ENCODE measurements around the gene CLCN7.
A peak's percentile ranks its signal among the peaks of the same experiment; 100 is the strongest.

Gene CLCN7

DNA sequence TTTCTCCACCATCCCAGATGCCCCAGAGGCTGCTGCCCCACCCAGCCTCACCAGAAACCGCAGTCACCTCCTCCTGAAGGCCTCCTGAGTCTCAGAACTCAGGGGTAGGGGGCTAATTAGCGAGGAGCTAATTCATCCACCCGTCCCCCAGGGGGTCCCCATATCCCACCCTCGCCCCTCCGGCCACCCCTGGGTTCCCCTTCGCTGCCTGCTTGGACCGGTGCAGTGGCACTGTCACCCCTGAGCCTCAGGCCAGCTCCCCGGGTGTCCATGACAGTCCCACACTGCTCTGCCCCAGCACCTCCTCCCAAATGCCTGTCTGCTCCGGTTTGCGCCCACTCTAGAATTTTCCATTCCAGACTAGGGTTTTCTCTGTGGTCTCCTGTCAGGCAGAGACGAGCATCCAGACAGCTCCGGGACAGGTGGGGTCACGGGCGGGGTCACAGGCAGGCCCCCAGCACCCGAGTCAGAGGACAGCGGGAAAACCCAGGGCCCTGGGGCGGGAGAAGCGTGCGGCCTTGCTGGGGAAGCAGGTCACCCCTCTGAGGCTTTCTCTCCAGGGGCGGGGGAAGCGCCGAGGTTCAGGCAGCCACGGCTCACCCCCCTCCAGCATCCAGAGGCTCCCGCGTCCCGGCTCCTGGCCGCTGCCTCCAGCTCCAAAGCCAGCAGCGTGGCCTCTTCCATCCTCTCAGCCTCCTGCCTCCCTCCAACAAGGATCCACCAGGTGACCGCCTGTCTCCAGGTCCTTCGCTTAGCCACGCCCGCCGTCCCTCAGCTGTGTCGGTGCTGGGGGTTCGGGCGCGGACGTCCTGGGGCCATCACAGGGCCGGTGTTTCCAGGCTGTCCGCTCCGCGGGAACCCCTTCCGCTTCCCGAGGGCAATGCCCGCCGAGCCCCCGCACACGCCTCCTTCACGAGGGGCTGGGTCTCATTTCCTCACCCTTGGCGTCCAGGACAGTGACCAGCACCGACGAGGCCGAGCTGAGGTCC, 47.1 kb downstream of the CLCN7 start:
- DNase-seq, result no peak

DNA sequence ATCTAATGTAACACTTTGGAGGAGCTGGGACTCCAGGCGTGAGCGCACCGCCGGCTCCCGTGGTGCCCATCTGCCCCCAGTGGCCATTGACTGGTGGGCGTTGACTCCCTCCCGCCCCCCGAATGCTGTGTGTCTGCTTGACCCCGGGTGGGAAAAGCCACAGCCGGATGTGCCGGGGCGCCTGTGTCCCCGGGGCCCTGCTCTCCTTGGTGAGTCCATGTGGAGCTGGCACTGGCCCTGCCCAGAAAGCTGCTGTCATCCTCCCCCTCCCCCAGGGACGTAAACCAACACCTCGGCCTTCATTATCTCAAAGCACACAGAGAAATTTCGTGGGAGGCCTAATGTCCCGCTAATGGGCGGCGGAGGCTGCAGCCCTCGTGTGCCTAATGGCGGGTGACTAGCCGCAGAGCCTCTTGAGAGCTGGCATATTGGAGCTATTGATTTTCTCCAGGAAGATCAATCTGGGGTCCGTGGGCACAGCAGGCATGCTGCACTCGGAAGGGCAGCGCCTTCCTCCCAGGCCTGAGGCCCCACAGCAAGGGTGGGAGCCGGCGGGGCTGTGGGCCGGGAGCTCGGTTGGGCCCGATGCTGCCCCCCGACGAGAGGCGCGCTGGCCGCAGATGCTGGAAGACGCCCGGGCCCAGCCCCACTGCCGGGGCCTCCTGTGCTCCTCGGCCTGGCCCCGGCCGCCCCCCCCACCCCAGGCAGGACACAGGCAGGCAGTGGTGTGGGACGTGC, 47.9 kb downstream of the CLCN7 start:
- no peak for DNase-seq

DNA sequence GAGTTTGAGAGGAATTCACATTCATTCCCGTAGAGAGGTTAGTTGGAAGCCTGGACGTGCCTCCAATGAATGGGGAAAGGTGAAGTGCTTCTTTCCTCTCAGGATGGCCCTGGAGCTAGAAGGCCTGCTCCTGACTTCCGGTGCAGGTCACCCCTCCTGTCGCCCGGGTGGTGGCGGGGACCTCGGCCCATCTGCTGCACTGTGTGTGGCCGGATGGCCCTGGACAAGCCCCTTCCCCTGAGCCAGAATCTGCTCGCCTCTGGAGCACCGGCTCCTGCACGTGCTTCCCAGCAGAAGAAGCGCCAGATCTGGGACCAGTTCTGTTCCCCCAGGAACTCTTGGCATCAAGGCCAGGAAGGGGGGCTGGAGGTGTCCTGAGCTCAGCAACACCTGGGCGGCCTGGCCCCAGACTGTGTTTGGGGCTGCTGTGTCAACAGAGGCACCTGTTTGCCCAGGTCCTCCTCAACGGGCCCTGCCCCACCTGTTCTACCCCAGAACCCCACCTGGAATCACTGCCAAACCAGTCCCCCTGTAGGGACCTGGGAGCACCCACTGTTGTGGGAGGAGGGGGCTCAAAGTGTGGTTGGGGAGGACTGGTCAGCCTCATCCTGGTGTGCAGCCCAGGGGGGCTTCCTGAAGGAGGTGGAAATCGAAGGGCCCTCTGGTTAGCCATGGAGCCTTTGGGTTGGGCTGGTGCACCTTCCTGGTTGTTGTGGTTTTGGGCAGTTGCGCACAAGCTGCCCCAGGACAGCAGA, 49.0 kb downstream of the CLCN7 start:
- no peak for DNase-seq

DNA sequence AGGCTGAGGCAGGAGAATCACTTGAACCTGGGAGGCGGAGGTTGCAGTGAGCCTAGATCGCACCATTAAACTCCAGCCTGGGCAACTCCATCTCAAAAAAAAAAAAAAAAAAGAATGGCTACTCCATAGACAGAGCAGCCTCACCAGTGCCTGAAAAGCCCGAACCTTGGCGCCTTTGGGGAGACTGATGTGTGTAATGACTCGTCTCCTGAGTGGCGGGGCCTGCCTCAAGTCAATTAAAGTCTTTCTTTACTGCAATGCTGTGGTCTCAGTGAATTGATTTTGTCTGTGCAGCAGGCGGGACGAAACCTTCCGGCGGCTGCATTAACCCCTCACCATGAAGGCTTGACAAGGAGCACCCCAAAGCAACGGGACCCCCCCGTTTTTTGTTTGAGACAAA, 50.8 kb downstream of the CLCN7 start:
- no peak for DNase-seq

DNA sequence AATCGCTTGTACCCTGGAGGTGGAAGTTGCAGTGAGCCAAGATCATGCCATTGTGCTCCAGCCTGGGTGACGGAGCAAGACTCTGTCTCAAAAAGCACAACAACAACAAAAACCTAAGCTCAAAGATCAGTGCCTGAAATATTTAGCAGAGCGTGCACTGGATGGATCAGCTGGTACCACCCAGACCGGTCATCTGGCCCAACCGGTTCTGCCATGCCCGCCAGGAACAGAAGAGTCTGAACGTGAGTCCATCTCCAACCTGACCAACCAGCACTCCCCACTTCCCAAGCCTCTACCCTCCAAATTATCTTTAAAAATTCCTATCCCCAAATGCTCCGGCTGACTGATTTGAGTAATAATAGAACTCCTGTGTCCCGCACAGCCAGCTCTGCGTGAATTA, 52.8 kb downstream of the CLCN7 start:
- DNase-seq, result no peak

DNA sequence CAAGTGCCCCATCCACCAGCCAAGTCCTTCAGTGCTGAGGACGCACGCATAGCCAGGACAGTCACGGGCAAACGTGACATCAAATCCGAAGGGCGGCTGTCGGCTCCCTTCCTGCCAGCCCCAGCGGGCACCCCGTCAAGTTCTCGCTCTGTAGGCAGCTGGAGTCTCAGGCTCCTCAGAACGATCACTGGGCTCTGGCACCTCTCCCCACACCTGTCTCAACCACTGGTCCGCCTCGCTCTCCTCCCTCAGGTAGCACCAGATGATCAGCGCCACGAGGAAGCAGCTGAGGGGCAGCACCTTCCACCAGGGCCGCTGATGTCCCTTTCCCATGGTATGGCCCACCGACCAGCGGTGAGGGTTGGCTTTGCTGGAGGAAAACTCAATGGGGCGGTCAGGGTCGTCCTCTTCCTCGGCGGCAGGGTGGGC, 54.7 kb downstream of the CLCN7 start:
- no peak for DNase-seq

DNA sequence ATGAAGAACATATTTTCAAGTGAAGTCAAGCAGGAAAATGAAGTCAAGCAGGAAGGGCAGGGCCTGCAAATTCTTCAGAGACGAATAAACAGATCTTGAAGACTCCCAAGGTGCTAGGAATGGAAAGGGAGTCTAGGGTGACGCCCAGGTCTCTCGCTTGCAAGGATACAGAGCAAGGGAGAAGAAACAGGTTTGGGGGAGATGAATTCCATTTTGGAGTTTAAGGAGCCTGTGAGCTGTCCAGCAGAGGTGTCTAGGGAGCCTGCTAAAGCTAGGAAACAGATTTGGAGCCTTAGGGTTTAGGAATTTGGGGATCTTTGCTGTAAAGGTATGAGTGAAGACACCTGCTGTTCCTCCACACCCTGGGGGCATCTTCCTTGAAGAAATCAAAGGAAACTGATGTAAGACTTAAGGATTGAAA, 58.3 kb downstream of the CLCN7 start:
- no peak for DNase-seq

DNA sequence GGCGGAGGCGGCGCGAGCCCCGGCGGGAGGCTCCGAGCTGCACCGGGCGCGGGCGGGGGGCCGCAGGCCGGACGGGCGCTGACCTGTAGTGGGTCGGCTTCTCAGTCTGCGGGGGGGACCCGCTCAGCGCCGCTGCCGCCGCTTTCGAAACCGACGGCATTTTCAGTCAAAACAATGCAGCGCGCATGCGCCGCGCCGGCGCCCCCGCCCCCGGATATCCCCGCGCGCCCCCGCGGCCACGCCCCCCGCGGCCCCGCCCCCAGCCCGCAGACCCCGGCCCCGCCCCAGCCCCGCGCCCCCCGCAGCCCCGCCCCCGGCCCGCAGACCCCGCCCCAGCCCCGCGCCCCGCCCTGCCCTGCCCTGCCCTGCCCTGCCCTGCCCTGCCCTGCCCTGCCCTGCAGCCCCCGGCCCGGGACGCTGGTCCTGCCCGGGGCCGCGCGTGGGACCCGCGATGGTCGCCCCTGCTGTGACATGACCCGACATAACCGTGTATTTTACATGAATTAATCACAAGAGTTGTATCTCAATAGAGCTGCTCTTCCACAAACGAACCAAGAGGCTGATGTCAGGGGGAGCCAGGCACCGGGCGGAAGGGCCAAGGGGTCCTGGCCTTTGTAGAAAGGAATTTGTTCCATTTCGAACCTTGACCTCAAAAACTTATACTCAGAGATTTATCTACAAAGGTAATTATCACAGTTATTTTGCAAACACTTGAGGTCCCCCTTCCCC, 60.1 kb downstream of the CLCN7 start, which contains the start of gene UNKL:
Gene UNKL (minus strand): TSS at position 173 of the 729 bp plus-strand sequence. CDS start 13 bp downstream, at position 160.
- DNase-seq, result peak; percentile 92

DNA sequence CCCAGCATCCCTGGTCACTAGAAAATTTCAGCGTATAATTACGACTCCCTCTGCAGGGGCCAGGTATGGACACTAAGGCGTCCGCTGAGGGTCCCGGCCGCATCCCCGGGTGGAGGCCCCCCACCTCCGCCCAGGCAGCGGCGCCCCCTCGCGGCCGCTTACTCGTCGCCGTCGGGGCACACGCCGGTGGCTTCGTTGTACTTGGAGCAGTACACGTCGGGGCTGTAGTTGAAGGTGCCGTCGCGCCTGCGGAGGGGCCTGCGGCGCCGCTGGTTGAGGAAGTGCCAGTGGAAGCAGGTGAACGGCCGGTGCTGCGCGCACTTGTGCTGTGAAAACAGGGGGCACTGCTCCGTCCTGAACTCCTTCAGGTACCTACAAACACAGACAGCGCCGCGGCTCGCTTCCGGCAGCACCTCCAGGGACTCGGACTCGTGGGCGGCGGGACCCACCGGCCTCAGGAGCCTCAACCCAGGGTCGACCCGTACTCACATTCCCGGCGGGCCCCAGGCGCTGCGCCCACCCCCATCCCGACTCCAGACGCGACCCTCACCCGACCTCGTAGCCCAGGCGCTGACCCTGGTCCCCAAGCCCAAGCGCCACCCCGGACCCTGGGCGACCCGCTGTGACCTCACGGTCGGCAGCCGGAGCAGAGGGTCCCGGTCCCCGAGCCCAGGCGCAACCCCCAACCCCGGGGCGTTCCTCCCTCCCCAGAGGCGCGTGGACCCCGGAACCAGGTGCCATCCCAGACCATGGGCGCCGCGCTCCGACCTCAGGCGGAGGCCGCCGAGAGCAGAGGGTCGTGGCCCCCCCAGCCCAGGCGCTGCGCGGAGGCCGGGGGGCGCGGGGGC, 60.9 kb downstream of the CLCN7 start:
- peak; percentile 66 for DNase-seq

DNA sequence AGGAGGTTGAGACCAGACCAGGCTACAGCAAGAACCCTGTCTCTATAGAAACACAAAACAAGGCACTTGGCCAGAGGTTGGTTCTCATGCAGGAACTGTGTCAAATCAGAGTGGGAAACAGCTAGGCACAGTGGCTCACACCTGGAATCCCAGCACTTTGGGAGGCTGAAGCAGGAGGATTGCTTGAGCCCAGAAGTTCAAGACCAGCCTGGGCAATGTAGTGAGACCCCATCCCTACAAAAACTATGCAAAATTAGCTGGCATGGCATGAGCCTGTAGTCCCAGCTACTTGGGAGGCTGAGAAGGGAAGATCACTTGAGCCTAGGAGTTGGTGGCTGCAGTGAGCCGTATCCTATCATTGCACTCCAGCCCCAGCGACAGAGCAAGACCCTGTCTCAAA, 62.0 kb downstream of the CLCN7 start:
- no peak for DNase-seq

DNA sequence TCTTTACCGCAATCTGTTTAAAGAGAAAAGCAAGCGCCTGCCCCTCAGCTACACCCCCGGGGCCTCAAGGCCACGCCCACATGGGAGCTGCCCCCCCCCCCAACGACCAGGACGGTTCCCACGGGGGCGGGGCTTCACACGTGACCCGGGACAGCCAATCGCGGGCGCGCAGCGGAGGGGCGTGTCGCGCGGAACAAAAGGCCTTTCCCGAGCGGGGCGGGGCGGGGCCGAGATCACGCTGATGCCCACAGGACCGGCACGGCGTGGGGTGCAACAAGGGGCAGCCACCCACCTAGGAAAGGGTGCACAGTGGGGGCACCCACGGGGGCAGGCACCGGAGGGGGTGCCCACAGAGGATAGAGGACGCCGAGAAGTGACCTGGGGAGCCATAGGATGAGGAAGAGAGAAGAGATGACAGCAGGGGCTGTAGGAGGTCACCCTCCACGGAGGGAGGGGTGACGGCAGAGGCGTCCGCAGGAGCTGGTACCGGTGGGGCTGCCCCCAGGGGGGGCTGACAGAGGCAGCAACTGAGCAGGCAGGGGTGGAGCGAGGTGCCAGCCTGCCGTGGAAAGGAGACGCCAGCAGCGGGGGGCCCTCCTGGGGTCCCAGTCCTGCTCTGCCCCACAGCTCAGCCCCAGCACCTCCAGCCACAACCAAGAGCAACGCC, 66.5 kb downstream of the CLCN7 start:
- peak; percentile 97 for DNase-seq

DNA sequence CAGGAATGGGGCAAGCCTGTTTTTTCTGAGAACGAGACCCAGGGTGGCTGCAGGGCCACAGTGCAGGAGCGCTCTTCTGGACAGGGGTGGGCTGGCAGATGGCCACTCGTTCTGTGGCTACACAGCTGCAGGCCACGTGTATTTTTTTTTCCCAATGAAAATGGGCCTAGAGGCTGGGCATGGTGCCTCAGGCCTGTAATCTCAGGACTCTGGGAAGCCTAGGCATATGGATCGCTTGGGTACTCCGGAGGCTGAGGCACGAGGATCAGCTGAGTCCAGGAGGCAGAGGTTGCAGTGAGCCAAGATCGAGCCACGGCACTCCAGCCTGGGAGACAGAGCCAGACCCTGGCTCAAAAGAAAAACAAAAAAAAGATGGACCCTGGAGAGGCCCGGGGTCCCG, 67.1 kb downstream of the CLCN7 start:
- DNase-seq, result no peak

DNA sequence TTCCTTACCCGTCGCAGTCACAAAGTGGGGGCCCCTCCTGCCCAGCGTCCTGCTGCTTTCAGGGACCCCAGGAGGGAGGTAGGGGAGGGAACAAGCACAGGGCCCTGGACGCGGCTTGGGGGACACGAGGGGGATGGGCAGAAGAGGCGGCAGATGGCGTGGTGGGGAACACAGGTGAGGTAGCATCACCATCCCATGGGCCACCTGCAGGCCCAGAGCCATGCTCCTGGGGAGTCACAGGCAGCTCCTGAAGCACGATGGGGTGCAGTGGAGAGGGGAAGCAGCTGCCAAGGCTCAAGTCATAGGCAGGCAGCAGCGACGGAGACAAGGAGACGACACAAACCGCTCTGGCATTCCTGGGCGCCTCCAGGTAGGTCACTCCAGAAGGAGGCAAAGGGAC, 71.1 kb downstream of the CLCN7 start:
- no peak for DNase-seq

DNA sequence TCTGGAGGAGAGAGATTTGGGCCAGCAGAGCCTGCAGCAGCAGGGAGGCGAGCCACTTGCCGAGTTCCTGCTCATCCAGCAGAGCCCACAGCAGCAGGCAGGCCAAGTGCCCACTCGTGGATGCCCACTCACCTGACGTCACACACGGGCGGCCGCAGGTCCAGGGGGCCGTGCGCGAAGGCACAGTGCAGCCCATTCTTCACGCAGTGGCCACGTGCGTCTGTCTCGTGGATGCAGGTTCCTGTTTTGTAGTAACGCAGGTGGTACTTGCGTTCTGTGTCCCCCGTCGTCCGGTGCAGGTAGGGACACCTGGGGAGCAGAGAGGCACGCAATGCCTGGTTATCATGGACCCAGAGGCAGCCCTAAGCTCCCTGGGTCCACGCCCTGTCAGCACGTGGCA, 71.8 kb downstream of the CLCN7 start:
- no peak for DNase-seq

DNA sequence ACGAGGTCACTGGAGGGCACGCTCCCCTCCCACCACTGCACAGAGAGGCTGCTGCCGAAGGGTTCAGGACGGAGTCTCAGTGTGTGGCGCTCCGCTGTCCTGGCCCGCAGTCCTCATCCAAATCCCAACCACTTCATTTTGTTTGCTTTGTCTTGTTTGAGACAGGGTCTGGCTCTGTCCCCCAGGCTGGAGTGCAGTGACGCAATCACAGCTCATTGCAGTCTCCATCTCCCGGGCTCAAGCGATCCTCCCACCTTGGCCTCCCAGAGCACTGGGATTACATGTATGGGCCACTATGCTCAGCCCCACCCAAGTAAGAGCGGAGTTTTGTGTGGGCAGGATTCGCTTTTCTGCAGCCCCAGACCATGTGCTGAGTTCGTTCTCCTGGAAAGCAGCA, 73.1 kb downstream of the CLCN7 start:
- no peak for DNase-seq

DNA sequence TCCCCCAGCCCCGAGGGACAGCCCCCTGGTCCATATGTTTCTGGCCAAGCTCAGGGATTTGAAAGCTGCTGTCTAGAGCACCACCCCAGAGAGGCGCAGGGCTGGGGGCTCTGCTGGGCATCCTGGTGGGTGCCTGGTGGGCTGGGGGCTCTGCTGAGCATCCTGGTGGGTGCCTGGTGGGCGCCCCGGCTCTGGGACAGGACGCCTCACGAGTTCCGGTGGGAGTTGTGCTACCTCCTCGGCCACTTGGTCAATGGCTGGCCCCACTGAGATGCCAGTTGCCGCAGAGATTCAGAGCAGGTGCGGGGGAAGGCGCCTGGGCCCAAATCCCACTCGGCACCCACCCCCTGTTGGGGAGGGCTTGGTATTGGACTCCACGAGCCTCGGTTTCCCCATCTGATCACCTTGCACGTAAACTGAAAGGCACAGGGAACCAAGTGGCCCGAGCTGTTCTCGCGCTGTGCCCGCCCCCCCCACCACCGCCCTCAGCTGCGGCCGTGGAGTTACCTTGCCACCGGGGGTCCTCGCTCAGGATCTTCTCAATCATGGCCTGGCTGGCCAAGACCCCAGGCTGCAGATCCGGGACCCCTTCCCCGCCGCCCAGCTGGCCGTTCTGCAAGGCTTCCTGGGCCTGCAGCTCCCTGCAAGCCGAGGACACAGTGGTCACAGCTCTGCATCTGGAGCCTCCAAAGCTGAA, 73.6 kb downstream of the CLCN7 start:
- no peak for DNase-seq

DNA sequence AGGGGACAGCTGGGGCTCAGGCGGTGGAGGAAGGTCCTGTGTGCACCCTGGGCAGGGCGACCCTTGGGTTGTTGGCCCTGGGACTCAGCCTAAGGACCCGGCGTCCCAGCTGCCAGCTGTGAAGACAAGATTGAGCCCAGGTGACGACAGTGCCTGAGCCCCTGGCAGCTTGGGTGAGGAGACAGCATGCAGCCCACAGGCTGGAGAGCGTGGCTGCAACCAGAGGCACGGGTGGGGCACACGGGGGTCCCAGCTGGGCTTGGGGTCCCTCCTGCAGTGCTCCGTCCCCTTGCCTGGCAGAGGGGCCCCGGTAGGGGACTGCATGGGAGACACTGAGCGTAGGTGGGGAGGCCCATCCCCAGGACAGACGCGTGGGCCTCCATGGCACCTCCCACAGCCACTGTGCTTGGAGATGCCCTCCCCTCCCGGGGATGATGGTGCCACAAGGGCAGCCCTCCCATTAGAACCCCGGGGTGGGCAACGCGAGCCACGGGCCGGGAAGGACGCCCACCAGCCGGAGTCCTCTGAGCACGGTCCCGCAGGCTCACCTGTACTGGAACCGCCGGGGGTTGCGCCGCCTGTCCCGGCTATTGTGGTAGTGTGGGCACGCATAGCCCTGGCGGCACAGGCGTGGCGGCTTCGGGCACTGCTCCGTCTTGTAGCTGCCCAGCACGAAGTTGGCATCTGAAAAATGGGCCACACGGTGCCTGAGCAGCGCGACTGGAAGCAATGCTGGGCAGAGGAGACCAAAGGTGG, 75.8 kb downstream of the CLCN7 start:
- no peak for DNase-seq

DNA sequence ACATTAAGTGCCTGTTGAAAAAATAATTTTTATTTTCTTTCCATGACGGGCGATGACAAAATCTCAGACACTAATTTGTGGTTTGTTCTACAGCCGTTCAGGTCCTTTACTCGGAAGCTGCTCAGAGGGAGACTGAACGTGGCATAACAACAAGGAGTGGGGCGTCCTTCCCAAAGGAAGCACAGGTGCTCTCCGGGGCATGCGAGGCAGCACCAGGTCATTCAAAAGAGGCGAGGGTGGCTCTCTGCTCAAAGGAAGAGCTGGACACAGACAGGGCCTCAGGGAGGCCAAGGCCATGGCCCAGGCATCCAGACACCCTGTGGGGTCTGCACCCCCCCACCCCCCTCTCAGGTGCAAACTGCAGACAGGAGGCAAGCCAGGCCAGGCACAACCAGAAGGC, 76.5 kb downstream of the CLCN7 start:
- DNase-seq, result no peak

DNA sequence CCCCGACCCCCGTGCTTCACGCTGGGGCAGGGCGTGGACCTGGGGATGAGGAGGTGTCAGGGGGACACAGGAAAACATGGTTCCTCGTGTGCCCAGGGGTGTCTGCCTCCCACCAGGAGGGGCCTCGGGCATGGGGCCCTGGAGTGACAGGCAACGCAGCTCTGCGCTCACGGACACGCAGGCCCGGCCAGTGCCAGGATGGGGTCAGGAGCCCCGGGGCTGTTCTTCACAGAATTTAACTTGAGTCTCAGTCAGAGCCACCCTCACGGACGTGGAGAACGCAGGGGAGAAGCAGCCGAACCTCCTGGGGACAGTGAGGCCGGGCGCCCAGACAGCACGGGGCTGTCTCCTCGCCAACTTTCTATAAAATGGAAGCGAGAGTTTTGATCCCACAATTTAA, 77.0 kb downstream of the CLCN7 start:
- DNase-seq, result no peak

All from CD4-positive, alpha-beta T cell treated with Interleukin-6 for 4 hours (primary cell).